ENCODE measurements around the gene F5. TPM values are rescaled to one million over a fixed set of nuclear protein-coding genes. Genes with fewer than 3 reads are reported as not detected.

F5 gene
- total and polyA plus RNA-seq, 9 of the 15 experiments (the other 6 are each of a cell fraction or from before 2014, with no cell fraction given), result 0.03 to 0.13 TPM; not detected in 7

DNA sequence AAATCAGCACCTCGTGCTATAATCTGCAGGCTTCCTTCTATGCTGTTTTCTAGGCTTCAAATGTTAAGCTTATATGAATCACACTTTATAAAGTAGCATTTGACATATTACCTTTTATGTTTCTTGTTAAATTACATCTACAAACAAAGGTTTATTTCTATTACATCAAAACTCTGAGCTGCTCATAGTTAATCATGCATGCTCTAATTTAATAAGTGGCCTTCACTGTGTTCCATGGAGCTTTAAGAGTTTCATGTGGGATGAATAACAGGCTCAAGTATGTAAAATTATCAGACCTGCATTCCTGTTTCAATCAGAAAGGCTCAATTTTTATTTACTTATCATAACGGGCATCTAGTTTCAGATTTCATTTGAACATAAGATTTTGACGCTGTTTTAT is 113.5 kb downstream of the F5 start (continued):
- TF ChIP-seq, protein P1, sequence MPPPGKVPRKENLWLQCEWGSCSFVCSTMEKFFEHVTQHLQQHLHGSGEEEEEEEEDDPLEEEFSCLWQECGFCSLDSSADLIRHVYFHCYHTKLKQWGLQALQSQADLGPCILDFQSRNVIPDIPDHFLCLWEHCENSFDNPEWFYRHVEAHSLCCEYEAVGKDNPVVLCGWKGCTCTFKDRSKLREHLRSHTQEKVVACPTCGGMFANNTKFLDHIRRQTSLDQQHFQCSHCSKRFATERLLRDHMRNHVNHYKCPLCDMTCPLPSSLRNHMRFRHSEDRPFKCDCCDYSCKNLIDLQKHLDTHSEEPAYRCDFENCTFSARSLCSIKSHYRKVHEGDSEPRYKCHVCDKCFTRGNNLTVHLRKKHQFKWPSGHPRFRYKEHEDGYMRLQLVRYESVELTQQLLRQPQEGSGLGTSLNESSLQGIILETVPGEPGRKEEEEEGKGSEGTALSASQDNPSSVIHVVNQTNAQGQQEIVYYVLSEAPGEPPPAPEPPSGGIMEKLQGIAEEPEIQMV (tag; conservative IDR thresholded peaks at IDR 0.05; ENCODE audit: low read depth), result no peak
- TF ChIP-seq RBM14 (IDR thresholded peaks at IDR 0.05; ENCODE audit: borderline replicate concordance, insufficient read depth, low read depth, low read length) (no peak), MTA2 (IDR thresholded peaks at IDR 0.05; ENCODE audit: low read depth) (no peak), HOXB6 (CRISPR knock-in tag; IDR thresholded peaks at IDR 0.05; ENCODE audit: borderline replicate concordance) (no peak), BCL6 (CRISPR knock-in tag; IDR thresholded peaks at IDR 0.05) (no peak), ZNF583 (CRISPR knock-in tag; IDR thresholded peaks at IDR 0.05) (no peak), RNF2 (IDR thresholded peaks at IDR 0.05) (no peak), MCM2 (IDR thresholded peaks at IDR 0.05; ENCODE audit: low read depth) (no peak), TSC22D4 (tag; IDR thresholded peaks at IDR 0.05) (no peak), ZBTB1 (CRISPR knock-in tag; IDR thresholded peaks at IDR 0.05; ENCODE audit: borderline replicate concordance, low read depth) (no peak), PPARD (CRISPR knock-in tag; IDR thresholded peaks at IDR 0.05) (no peak)
- TF ChIP-seq, protein P2, sequence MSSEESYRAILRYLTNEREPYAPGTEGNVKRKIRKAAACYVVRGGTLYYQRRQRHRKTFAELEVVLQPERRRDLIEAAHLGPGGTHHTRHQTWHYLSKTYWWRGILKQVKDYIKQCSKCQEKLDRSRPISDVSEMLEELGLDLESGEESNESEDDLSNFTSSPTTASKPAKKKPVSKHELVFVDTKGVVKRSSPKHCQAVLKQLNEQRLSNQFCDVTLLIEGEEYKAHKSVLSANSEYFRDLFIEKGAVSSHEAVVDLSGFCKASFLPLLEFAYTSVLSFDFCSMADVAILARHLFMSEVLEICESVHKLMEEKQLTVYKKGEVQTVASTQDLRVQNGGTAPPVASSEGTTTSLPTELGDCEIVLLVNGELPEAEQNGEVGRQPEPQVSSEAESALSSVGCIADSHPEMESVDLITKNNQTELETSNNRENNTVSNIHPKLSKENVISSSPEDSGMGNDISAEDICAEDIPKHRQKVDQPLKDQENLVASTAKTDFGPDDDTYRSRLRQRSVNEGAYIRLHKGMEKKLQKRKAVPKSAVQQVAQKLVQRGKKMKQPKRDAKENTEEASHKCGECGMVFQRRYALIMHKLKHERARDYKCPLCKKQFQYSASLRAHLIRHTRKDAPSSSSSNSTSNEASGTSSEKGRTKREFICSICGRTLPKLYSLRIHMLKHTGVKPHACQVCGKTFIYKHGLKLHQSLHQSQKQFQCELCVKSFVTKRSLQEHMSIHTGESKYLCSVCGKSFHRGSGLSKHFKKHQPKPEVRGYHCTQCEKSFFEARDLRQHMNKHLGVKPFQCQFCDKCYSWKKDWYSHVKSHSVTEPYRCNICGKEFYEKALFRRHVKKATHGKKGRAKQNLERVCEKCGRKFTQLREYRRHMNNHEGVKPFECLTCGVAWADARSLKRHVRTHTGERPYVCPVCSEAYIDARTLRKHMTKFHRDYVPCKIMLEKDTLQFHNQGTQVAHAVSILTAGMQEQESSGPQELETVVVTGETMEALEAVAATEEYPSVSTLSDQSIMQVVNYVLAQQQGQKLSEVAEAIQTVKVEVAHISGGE (CRISPR knock-in tag; IDR thresholded peaks at IDR 0.05), result no peak
- TF ChIP-seq, protein P3, sequence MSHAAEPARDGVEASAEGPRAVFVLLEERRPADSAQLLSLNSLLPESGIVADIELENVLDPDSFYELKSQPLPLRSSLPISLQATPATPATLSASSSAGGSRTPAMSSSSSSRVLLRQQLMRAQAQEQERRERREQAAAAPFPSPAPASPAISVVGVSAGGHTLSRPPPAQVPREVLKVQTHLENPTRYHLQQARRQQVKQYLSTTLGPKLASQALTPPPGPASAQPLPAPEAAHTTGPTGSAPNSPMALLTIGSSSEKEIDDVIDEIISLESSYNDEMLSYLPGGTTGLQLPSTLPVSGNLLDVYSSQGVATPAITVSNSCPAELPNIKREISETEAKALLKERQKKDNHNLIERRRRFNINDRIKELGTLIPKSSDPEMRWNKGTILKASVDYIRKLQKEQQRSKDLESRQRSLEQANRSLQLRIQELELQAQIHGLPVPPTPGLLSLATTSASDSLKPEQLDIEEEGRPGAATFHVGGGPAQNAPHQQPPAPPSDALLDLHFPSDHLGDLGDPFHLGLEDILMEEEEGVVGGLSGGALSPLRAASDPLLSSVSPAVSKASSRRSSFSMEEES (CRISPR knock-in tag; IDR thresholded peaks at IDR 0.05), result no peak
